GM21447 (cell line): ENCODE results near the gene HOXC10.

Experiments
- ATAC-seq: cut with Tn5 transposase; IDR thresholded peaks from one replicate; pipeline ENCODE4 v1.9.1; 2021; ENCODE audit not compliant: unreplicated experiment

HOXC10 gene

GRCh38 chr12:54015018-54015931, 30.3 kb downstream of the HOXC10 start:
- ATAC-seq = no peak

- ATAC-seq = no peak
Measured at GRCh38 chr12:54016051-54016450, 31.1 kb downstream of the HOXC10 start.

GRCh38 chr12:54016478-54016964, 31.6 kb downstream of the HOXC10 start:
- no peak for ATAC-seq

- peak; percentile 35 for ATAC-seq
Measured at GRCh38 chr12:54017027-54017788, 32.3 kb downstream of the HOXC10 start.

- peak; percentile 61 for ATAC-seq
Measured at GRCh38 chr12:54017878-54018467, 33.0 kb downstream of the HOXC10 start.

GRCh38 chr12:54018468-54018984, 33.6 kb downstream of the HOXC10 start:
- ATAC-seq = no peak

- no peak for ATAC-seq
Measured at GRCh38 chr12:54019091-54019811, 34.3 kb downstream of the HOXC10 start.

- no peak for ATAC-seq
Measured at GRCh38 chr12:54019924-54020590, 35.1 kb downstream of the HOXC10 start.

GRCh38 chr12:54020591-54021405, 35.9 kb downstream of the HOXC10 start:
- ATAC-seq = no peak

GRCh38 chr12:54021432-54022013, 36.6 kb downstream of the HOXC10 start:
- ATAC-seq = no peak

GRCh38 chr12:54022960-54023884, 38.3 kb downstream of the HOXC10 start:
- no peak for ATAC-seq

- ATAC-seq = no peak
Measured at GRCh38 chr12:54024127-54024526, 39.2 kb downstream of the HOXC10 start.

- ATAC-seq = no peak
Measured at GRCh38 chr12:54024581-54025305, 39.8 kb downstream of the HOXC10 start.

- ATAC-seq = no peak
Measured at GRCh38 chr12:54025499-54026405, 40.8 kb downstream of the HOXC10 start.

- ATAC-seq = no peak
Measured at GRCh38 chr12:54026640-54027441, 41.9 kb downstream of the HOXC10 start.
